GM12878 (cell line): ENCODE results near the gene ATP2B1. TPM values are rescaled to one million over a fixed set of nuclear protein-coding genes. Genes with fewer than 3 reads are reported as not detected.

Experiments used
- EZH2 ChIP-seq: IDR thresholded peaks from 2 replicates; pipeline ENCODE4 v1.6.1; 2012; ENCODE audit warnings: low read depth, mild to moderate bottlenecking, control low read depth, inconsistent platforms, low read length, borderline replicate concordance; ENCODE audit not compliant: control insufficient read depth
- IKZF2 ChIP-seq, 2 experiments: fragments of 450-650 bp; IDR thresholded peaks; 2 replicates each; pipeline ENCODE4 v1.6.1; 2017; ENCODE audit warnings: mild to moderate bottlenecking in 2 of 2, moderate library complexity in 2 of 2
- MTA2 ChIP-seq: fragments of 450-650 bp; IDR thresholded peaks from 2 replicates; pipeline ENCODE4 v1.6.1; 2016; ENCODE audit warnings: low read depth, mild to moderate bottlenecking, moderate library complexity
- PML ChIP-seq: IDR thresholded peaks from 2 replicates; pipeline ENCODE4 v1.6.1; 2012; ENCODE audit warnings: low read length, inconsistent platforms
- POU2F2 ChIP-seq: IDR thresholded peaks from 3 replicates; pipeline ENCODE4 v1.6.1; 2011; ENCODE audit warnings: low read depth, mild to moderate bottlenecking, low read length, borderline replicate concordance
- RFX5 ChIP-seq: IDR thresholded peaks from 2 replicates; pipeline ENCODE4 v1.6.1; 2011; ENCODE audit warnings: low read depth, low read length, improper control_type of control experiment
- STAT1 ChIP-seq: fragments of 450-650 bp; conservative IDR thresholded peaks from 2 replicates; pipeline ENCODE4 v1.6.1; 2014; ENCODE audit warnings: antibody characterized with exemption, mild to moderate bottlenecking
- TCF3 ChIP-seq: IDR thresholded peaks from 2 replicates; pipeline ENCODE4 v1.6.1; 2012; ENCODE audit warnings: low read depth, mild to moderate bottlenecking, low read length, borderline replicate concordance; ENCODE audit not compliant: insufficient read depth
- YBX1 ChIP-seq: fragments of 450-650 bp; IDR thresholded peaks from 2 replicates; pipeline ENCODE4 v1.6.1; 2016; ENCODE audit warnings: antibody characterized with exemption
- YY1 ChIP-seq: IDR thresholded peaks from 2 replicates; pipeline ENCODE4 v1.6.1; 2011; ENCODE audit warnings: low read depth, mild to moderate bottlenecking, low read length
- polyA plus RNA-seq, 11 experiments: library from polyadenylated mRNA; depleted of rRNA in 4 of 11; unstranded in 6 of 11; stranded (reverse) in 5 of 11; fragments of >200 nt; fragmentation: Nextera tagmentation in 4 of 11; fragmentation: Illumina TruSeq in 1 of 11; extraction: Ambion mirVana in 4 of 11; extraction: Trizol in 1 of 11; gene quantifications; 1 replicate in 1 of 11; 2 replicates in 10 of 11; pipeline versions ENCODE4 v1.2.1 to v1.2.3, GENCODE V29; 2011 to 2016; ENCODE audit warnings: inconsistent platforms in 2 of 11, missing spikeins in 2 of 11, low read depth in 1 of 11
- total RNA-seq, 4 experiments: library from RNA; depleted of rRNA in 3 of 4; stranded (reverse); fragments of >200 nt in 3 of 4; fragmentation: Illumina TruSeq in 1 of 4; extraction: Trizol in 1 of 4; gene quantifications; 2 replicates each; pipeline versions ENCODE4 v1.2.1 to v1.2.3, GENCODE V29; 2013 to 2021
- TF ChIP-seq, protein P1 (sequence below): IDR thresholded peaks from 2 replicates; pipeline ENCODE4 v1.6.1; 2012; ENCODE audit warnings: mild to moderate bottlenecking, low read depth, low read length
- TF ChIP-seq, protein P2 (sequence below): fragments of 150-350 bp; IDR thresholded peaks from 2 replicates; pipeline ENCODE4 v1.6.1; 2016; ENCODE audit warnings: low read depth, low read length
- TF ChIP-seq, protein P3 (sequence below): fragments of 450-650 bp; IDR thresholded peaks from 2 replicates; pipeline ENCODE4 v1.6.1; 2017; ENCODE audit warnings: mild to moderate bottlenecking, moderate library complexity
- TF ChIP-seq, protein P4 (sequence below): fragments of 150-350 bp; IDR thresholded peaks from 2 replicates; pipeline ENCODE4 v1.6.1; 2014; ENCODE audit warnings: mild to moderate bottlenecking, low read depth, low read length

Gene ATP2B1
- total and polyA plus RNA-seq, 10 of the 15 experiments (the other 5 are each of a cell fraction or from before 2014, with no cell fraction given), result 15.9 to 67.8 (median 48.5) TPM

DNA sequence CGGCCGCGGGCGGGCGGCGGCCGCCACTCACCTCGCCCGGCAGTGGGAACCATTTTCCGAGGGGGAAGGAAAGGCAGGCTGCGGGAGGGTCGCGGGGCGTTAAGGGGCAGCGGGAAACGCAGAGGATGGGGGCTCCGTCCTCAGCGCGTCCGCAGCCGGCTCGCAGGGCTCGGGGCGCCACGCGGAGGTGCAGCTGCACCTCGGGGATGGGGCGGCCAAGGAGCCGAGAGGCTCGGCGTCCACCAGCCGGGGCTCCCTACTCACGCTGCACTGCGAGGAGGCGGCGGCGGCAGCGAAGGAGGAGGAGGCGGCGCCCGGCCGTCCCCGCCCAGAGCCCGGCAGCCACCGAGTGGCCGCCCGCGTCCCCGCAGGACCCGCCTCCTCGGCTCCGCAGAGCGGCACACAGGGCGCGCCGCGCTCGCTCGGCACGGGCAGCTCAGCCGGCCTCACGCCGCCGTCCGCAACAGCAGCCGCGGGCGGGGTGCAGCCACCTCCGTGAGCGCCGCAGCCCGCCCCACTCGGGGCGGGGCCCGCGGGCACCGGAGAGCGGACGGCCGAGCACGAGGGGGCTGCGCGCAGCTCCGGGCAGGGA, at the start of gene ATP2B1 (continued):
- no peak for TF ChIP-seq IKZF2 (IDR thresholded peaks at IDR 0.05)
- no peak for TF ChIP-seq YBX1
- TF ChIP-seq, protein P1, sequence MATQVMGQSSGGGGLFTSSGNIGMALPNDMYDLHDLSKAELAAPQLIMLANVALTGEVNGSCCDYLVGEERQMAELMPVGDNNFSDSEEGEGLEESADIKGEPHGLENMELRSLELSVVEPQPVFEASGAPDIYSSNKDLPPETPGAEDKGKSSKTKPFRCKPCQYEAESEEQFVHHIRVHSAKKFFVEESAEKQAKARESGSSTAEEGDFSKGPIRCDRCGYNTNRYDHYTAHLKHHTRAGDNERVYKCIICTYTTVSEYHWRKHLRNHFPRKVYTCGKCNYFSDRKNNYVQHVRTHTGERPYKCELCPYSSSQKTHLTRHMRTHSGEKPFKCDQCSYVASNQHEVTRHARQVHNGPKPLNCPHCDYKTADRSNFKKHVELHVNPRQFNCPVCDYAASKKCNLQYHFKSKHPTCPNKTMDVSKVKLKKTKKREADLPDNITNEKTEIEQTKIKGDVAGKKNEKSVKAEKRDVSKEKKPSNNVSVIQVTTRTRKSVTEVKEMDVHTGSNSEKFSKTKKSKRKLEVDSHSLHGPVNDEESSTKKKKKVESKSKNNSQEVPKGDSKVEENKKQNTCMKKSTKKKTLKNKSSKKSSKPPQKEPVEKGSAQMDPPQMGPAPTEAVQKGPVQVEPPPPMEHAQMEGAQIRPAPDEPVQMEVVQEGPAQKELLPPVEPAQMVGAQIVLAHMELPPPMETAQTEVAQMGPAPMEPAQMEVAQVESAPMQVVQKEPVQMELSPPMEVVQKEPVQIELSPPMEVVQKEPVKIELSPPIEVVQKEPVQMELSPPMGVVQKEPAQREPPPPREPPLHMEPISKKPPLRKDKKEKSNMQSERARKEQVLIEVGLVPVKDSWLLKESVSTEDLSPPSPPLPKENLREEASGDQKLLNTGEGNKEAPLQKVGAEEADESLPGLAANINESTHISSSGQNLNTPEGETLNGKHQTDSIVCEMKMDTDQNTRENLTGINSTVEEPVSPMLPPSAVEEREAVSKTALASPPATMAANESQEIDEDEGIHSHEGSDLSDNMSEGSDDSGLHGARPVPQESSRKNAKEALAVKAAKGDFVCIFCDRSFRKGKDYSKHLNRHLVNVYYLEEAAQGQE, result no peak
- TF ChIP-seq MTA2, result no peak
- TF ChIP-seq PML, result no peak
- peak; percentile 70; the same call in 2 of the 3 replicates for TF ChIP-seq POU2F2
- peak; percentile 63 for TF ChIP-seq YY1
- TF ChIP-seq, protein P2, sequence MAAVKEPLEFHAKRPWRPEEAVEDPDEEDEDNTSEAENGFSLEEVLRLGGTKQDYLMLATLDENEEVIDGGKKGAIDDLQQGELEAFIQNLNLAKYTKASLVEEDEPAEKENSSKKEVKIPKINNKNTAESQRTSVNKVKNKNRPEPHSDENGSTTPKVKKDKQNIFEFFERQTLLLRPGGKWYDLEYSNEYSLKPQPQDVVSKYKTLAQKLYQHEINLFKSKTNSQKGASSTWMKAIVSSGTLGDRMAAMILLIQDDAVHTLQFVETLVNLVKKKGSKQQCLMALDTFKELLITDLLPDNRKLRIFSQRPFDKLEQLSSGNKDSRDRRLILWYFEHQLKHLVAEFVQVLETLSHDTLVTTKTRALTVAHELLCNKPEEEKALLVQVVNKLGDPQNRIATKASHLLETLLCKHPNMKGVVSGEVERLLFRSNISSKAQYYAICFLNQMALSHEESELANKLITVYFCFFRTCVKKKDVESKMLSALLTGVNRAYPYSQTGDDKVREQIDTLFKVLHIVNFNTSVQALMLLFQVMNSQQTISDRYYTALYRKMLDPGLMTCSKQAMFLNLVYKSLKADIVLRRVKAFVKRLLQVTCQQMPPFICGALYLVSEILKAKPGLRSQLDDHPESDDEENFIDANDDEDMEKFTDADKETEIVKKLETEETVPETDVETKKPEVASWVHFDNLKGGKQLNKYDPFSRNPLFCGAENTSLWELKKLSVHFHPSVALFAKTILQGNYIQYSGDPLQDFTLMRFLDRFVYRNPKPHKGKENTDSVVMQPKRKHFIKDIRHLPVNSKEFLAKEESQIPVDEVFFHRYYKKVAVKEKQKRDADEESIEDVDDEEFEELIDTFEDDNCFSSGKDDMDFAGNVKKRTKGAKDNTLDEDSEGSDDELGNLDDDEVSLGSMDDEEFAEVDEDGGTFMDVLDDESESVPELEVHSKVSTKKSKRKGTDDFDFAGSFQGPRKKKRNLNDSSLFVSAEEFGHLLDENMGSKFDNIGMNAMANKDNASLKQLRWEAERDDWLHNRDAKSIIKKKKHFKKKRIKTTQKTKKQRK, result no peak
- TF ChIP-seq TCF3, result peak; percentile 84
- no peak for TF ChIP-seq STAT1
- TF ChIP-seq RFX5, result no peak
- TF ChIP-seq, protein P3, sequence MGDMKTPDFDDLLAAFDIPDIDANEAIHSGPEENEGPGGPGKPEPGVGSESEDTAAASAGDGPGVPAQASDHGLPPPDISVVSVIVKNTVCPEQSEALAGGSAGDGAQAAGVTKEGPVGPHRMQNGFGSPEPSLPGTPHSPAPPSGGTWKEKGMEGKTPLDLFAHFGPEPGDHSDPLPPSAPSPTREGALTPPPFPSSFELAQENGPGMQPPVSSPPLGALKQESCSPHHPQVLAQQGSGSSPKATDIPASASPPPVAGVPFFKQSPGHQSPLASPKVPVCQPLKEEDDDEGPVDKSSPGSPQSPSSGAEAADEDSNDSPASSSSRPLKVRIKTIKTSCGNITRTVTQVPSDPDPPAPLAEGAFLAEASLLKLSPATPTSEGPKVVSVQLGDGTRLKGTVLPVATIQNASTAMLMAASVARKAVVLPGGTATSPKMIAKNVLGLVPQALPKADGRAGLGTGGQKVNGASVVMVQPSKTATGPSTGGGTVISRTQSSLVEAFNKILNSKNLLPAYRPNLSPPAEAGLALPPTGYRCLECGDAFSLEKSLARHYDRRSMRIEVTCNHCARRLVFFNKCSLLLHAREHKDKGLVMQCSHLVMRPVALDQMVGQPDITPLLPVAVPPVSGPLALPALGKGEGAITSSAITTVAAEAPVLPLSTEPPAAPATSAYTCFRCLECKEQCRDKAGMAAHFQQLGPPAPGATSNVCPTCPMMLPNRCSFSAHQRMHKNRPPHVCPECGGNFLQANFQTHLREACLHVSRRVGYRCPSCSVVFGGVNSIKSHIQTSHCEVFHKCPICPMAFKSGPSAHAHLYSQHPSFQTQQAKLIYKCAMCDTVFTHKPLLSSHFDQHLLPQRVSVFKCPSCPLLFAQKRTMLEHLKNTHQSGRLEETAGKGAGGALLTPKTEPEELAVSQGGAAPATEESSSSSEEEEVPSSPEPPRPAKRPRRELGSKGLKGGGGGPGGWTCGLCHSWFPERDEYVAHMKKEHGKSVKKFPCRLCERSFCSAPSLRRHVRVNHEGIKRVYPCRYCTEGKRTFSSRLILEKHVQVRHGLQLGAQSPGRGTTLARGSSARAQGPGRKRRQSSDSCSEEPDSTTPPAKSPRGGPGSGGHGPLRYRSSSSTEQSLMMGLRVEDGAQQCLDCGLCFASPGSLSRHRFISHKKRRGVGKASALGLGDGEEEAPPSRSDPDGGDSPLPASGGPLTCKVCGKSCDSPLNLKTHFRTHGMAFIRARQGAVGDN, result no peak; the same call in 1 of the 2 replicates
- no peak for TF ChIP-seq EZH2
- TF ChIP-seq, protein P4, sequence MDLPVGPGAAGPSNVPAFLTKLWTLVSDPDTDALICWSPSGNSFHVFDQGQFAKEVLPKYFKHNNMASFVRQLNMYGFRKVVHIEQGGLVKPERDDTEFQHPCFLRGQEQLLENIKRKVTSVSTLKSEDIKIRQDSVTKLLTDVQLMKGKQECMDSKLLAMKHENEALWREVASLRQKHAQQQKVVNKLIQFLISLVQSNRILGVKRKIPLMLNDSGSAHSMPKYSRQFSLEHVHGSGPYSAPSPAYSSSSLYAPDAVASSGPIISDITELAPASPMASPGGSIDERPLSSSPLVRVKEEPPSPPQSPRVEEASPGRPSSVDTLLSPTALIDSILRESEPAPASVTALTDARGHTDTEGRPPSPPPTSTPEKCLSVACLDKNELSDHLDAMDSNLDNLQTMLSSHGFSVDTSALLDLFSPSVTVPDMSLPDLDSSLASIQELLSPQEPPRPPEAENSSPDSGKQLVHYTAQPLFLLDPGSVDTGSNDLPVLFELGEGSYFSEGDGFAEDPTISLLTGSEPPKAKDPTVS, result no peak
